Activated naive CD4-positive, alpha-beta T cell treated with anti-CD3 and anti-CD28 coated beads for 36 hours (primary cell): ENCODE data around the gene TMEM254. TPM values are rescaled to one million over a fixed set of nuclear protein-coding genes. Genes with fewer than 3 reads are reported as not detected.
"Not testable (repeated sequence)": the region's sequence is repeated elsewhere in the genome, so short reads cannot be mapped to it uniquely, and the experiment has no call there.

ENCODE experiments used
- CTCF ChIA-PET: fragments of 350-600 bp; sonication (Branson Sonifier 250); formaldehyde crosslinking; loops from one replicate; lab custom pipeline; 2021; ENCODE audit warnings: antibody characterized with exemption; lab: Charles Lee
- DNase-seq: peaks from one replicate; pipeline ENCODE4 v3.0.0-alpha.2; 2020
- H3K27ac Mint-ChIP-seq: one replicate; pipeline ENCODE4 v1.8.0; 2021; ENCODE audit warnings: mild to moderate bottlenecking, mixed read lengths
- H3K27me3 Mint-ChIP-seq: one replicate; pipeline ENCODE4 v1.8.0; 2021; ENCODE audit warnings: low read depth, mixed read lengths
- H3K36me3 Mint-ChIP-seq: one replicate; pipeline ENCODE4 v1.8.0; 2021; ENCODE audit warnings: low read depth, mixed read lengths
- H3K4me1 Mint-ChIP-seq: one replicate; pipeline ENCODE4 v1.8.0; 2021; ENCODE audit warnings: low read depth, mixed read lengths
- H3K4me3 Mint-ChIP-seq: one replicate; pipeline ENCODE4 v1.8.0; 2021; ENCODE audit warnings: mild to moderate bottlenecking, moderate library complexity, mixed read lengths
- H3K9me3 Mint-ChIP-seq: one replicate; pipeline ENCODE4 v1.8.0; 2021; ENCODE audit warnings: mixed read lengths
- intact Hi-C: fragments of 100-400 bp; cut with micrococcal nuclease; formaldehyde crosslinking; loops from one replicate; pipeline ENCODE4 v1.15.1; 2023
- total RNA-seq, 2 experiments: library from RNA; stranded (reverse); gene quantifications; one replicate each; pipeline ENCODE4 v1.2.3, GENCODE V29; 2021

The TMEM254 gene
- 10 to 100 TPM; 16.2 to 16.7 TPM for total RNA-seq

GRCh38 chr10:80078448-80079311 lies at the start of gene TMEM254:
Gene TMEM254 (plus strand): TSS chr10:80078665. CDS start chr10:80078700, 35 bp downstream.
- intact Hi-C loops = loop anchor here (1.0 to 10.0 kb wide), 8 partner anchors 109 to 834 kb away; partner anchors contain the start of genes ANXA11, NUTM2E, SH2D4B and ZCCHC24
- Mint-ChIP-seq H3K9me3 (no peaks in the 10 kb centered on the region), H3K27ac (peak within 1 kb of the TSS; percentile 85), H3K27me3 (no peaks in the 10 kb centered on the region), H3K4me1 (peaks cover 30% of the 10 kb centered on the region), H3K4me3 (peak within 1 kb of the TSS; percentile 98), H3K36me3 (peaks cover 5% of the 10 kb centered on the region)
- peak; percentile 94 for DNase-seq
- CTCF ChIA-PET = interaction anchor here (0.6 kb wide), 1 partner anchor 35 kb away, joined by 3 read pairs; no protein-coding TSS in a partner anchor

GRCh38 chr10:80029205-80029604 lies 49.3 kb upstream of the TMEM254 start:
- H3K9me3 Mint-ChIP-seq, H3K4me1 Mint-ChIP-seq, H3K36me3 Mint-ChIP-seq, H3K4me3 Mint-ChIP-seq, H3K27me3 Mint-ChIP-seq, intact Hi-C loops, H3K27ac Mint-ChIP-seq: not testable (repeated sequence)
- CTCF ChIA-PET = interaction anchor here (1.0 kb wide), 2 partner anchors 101 to 102 kb away, joined by 3 read pairs; no protein-coding TSS in a partner anchor
- peak; percentile 18 for DNase-seq

GRCh38 chr10:80029865-80030264 lies 48.6 kb upstream of the TMEM254 start:
- H3K27ac Mint-ChIP-seq, intact Hi-C loops, DNase-seq, H3K36me3 Mint-ChIP-seq, H3K9me3 Mint-ChIP-seq, H3K27me3 Mint-ChIP-seq, H3K4me1 Mint-ChIP-seq, H3K4me3 Mint-ChIP-seq: not testable (repeated sequence)
- CTCF ChIA-PET = interaction anchor here (0.6 to 1.0 kb wide), 2 partner anchors 15 to 102 kb away, joined by 3 to 4 read pairs; no protein-coding TSS in a partner anchor

- intact Hi-C loops = no loop called here
- Mint-ChIP-seq H3K27me3 (no peaks in the 10 kb centered on the region), H3K9me3 (no peaks in the 10 kb centered on the region), H3K36me3 (no peaks in the 10 kb centered on the region), H3K4me3 (no peak overlapping the region), H3K27ac (no peak overlapping the region), H3K4me1 (no peaks in the 10 kb centered on the region)
- DNase-seq = no peak
- CTCF ChIA-PET = no interaction called here
These were observed 46.0 kb upstream of the TMEM254 start for GRCh38 chr10:80032503-80032902.

GRCh38 chr10:80034766-80035165 lies 43.7 kb upstream of the TMEM254 start:
- intact Hi-C loops, H3K9me3 Mint-ChIP-seq, H3K36me3 Mint-ChIP-seq, H3K4me3 Mint-ChIP-seq, CTCF ChIA-PET, DNase-seq, H3K4me1 Mint-ChIP-seq, H3K27ac Mint-ChIP-seq, H3K27me3 Mint-ChIP-seq: not testable (repeated sequence)

GRCh38 chr10:80035430-80035829 lies 43.0 kb upstream of the TMEM254 start:
- H3K27ac Mint-ChIP-seq, intact Hi-C loops, H3K4me3 Mint-ChIP-seq, DNase-seq, H3K36me3 Mint-ChIP-seq, CTCF ChIA-PET, H3K27me3 Mint-ChIP-seq, H3K4me1 Mint-ChIP-seq, H3K9me3 Mint-ChIP-seq: not testable (repeated sequence)

GRCh38 chr10:80036921-80037500 lies 41.5 kb upstream of the TMEM254 start:
- intact Hi-C loops, H3K4me1 Mint-ChIP-seq, H3K9me3 Mint-ChIP-seq, H3K27me3 Mint-ChIP-seq, H3K27ac Mint-ChIP-seq, DNase-seq, H3K4me3 Mint-ChIP-seq, H3K36me3 Mint-ChIP-seq: not testable (repeated sequence)
- CTCF ChIA-PET = interaction anchor here (0.6 kb wide), 1 partner anchor 10 kb away, joined by 5 read pairs; no protein-coding TSS in a partner anchor

- H3K27me3 Mint-ChIP-seq, H3K27ac Mint-ChIP-seq, intact Hi-C loops, H3K4me1 Mint-ChIP-seq, H3K36me3 Mint-ChIP-seq, H3K4me3 Mint-ChIP-seq, H3K9me3 Mint-ChIP-seq, DNase-seq: not testable (repeated sequence)
- CTCF ChIA-PET = interaction anchor here (0.6 kb wide), 1 partner anchor 338 kb away, joined by 3 read pairs; no protein-coding TSS in a partner anchor
These were observed 40.2 kb upstream of the TMEM254 start for GRCh38 chr10:80038226-80038625.

GRCh38 chr10:80041162-80041561 lies 37.3 kb upstream of the TMEM254 start:
- no peak overlapping the region for H3K4me3 Mint-ChIP-seq
- H3K4me1 Mint-ChIP-seq = no peaks in the 10 kb centered on the region
- CTCF ChIA-PET = no interaction called here
- H3K27ac Mint-ChIP-seq = no peak overlapping the region
- no peaks in the 10 kb centered on the region for H3K36me3 Mint-ChIP-seq
- no peaks in the 10 kb centered on the region for H3K9me3 Mint-ChIP-seq
- H3K27me3 Mint-ChIP-seq = no peaks in the 10 kb centered on the region
- no peak for DNase-seq
- intact Hi-C loops = loop anchor here (10.0 kb wide), 1 partner anchor 266 kb away; no protein-coding TSS in a partner anchor

- H3K4me3 Mint-ChIP-seq, H3K36me3 Mint-ChIP-seq, H3K9me3 Mint-ChIP-seq, DNase-seq, H3K27ac Mint-ChIP-seq, H3K27me3 Mint-ChIP-seq, H3K4me1 Mint-ChIP-seq: not testable (repeated sequence)
- CTCF ChIA-PET = interaction anchor here (0.6 to 1.1 kb wide), 3 partner anchors 9 to 41 kb away, joined by 3 to 4 read pairs (median 3); no protein-coding TSS in a partner anchor
- intact Hi-C loops = loop anchor here (5.0 to 10.0 kb wide), 2 partner anchors 118 to 270 kb away; no protein-coding TSS in a partner anchor
These were observed 33.5 kb upstream of the TMEM254 start for GRCh38 chr10:80044935-80045334.

GRCh38 chr10:80046629-80047441 lies 31.6 kb upstream of the TMEM254 start:
- intact Hi-C loops = loop anchor here (1.0 to 10.0 kb wide), 4 partner anchors 120 to 510 kb away; no protein-coding TSS in a partner anchor
- Mint-ChIP-seq H3K36me3 (no peaks in the 10 kb centered on the region), H3K27me3 (no peaks in the 10 kb centered on the region), H3K4me1 (no peaks in the 10 kb centered on the region), H3K4me3 (no peak overlapping the region), H3K9me3 (no peaks in the 10 kb centered on the region), H3K27ac (no peak overlapping the region)
- peak; percentile 83 for DNase-seq
- CTCF ChIA-PET = interaction anchor here (0.6 to 2.7 kb wide), 15 partner anchors 9 to 509 kb away, joined by 3 to 11 read pairs (median 5); no protein-coding TSS in a partner anchor

GRCh38 chr10:80050752-80051151 lies 27.7 kb upstream of the TMEM254 start:
- DNase-seq = no peak
- Mint-ChIP-seq H3K27ac (no peak overlapping the region), H3K4me3 (no peak overlapping the region), H3K27me3 (no peaks in the 10 kb centered on the region), H3K36me3 (no peaks in the 10 kb centered on the region), H3K4me1 (no peaks in the 10 kb centered on the region), H3K9me3 (no peaks in the 10 kb centered on the region)
- intact Hi-C loops = no loop called here
- CTCF ChIA-PET = no interaction called here
